ENCODE results near the gene RDH11. TPM values are rescaled to one million over a fixed set of nuclear protein-coding genes. Genes with fewer than 3 reads are reported as not detected.

The RDH11 gene, protein sequence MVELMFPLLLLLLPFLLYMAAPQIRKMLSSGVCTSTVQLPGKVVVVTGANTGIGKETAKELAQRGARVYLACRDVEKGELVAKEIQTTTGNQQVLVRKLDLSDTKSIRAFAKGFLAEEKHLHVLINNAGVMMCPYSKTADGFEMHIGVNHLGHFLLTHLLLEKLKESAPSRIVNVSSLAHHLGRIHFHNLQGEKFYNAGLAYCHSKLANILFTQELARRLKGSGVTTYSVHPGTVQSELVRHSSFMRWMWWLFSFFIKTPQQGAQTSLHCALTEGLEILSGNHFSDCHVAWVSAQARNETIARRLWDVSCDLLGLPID
- 78.4 and 82.9 TPM in 2 replicates for total RNA-seq

DNA sequence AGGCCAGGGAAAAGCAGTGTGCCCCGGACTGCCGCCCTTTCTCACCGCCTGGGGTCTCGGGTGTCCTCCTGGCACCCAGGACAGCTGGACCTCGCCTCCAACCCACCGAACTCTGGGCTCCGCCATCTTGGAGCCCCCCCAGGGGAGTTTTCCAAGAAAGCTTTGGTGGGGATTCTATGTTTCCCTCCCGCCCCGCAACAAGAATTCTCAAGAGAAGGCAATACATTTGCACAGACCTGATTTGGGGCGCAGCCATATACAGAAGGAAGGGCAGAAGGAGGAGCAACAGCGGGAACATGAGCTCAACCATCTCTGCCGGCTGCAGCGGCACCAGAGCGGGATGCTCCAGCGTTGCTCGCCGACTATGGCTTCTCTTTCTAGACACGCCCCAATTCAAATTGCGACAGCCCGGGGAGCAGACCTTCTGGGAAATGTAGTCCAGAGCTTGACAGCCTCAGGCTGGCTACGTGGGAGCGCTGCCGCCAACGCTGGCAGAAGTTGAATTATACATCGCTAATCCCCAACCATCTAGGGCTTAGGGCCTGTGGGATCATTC lies at the start of gene RDH11:
TSS of gene RDH11 (minus strand) at position 371 of the 556 bp plus-strand sequence. CDS start at position 310, 61 bp downstream.
- Mint-ChIP-seq H3K4me3 (ENCODE audit: low read depth) (peak within 1 kb of the TSS; percentile 95), H3K27me3 (ENCODE audit: low read depth) (no peaks in the 10 kb centered on the region), H3K9me3 (no peaks in the 10 kb centered on the region), H3K36me3 (ENCODE audit: low read depth) (peaks cover 33% of the 10 kb centered on the region), H3K27ac (peak within 1 kb of the TSS; percentile 97), H3K4me1 (ENCODE audit: low read depth) (peaks cover 35% of the 10 kb centered on the region)
- peak; percentile 81 for DNase-seq (ENCODE audit: low spot score)
- intact Hi-C loops (cut with micrococcal nuclease) = loop anchor here (1.0 to 10.0 kb wide), 5 partner anchors 15 to 519 kb away; partner anchors contain the start of genes ARG2, RAD51B, VTI1B and ZFYVE26

DNA sequence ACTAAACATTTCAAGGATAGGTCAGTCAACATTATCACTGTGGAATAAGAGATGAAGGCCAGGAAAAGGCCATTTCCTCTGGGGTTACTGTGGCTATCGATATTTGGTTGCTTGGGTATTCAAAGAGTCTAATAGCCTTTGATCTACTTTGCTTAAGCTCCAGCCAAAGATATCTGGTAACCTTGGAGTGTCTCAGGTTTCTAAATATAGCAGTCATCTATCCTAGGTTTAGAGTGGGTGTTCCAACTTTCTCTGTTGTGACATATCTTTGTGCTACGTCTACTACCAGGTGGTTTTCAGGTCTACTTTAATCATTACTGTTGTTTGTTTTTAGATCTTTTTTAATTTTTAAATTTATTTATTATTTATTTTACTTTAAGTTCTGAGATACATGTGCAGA lies 48.5 kb upstream of the RDH11 start:
- DNase-seq (ENCODE audit: low spot score) = no peak
- Mint-ChIP-seq H3K4me1 (ENCODE audit: low read depth) (peaks cover 6% of the 10 kb centered on the region), H3K4me3 (ENCODE audit: low read depth) (no peak overlapping the region), H3K9me3 (no peaks in the 10 kb centered on the region), H3K36me3 (ENCODE audit: low read depth) (peaks cover 4% of the 10 kb centered on the region), H3K27me3 (ENCODE audit: low read depth) (peaks cover 2% of the 10 kb centered on the region), H3K27ac (no peak overlapping the region)
- intact Hi-C loops (cut with micrococcal nuclease) = no loop called here

DNA sequence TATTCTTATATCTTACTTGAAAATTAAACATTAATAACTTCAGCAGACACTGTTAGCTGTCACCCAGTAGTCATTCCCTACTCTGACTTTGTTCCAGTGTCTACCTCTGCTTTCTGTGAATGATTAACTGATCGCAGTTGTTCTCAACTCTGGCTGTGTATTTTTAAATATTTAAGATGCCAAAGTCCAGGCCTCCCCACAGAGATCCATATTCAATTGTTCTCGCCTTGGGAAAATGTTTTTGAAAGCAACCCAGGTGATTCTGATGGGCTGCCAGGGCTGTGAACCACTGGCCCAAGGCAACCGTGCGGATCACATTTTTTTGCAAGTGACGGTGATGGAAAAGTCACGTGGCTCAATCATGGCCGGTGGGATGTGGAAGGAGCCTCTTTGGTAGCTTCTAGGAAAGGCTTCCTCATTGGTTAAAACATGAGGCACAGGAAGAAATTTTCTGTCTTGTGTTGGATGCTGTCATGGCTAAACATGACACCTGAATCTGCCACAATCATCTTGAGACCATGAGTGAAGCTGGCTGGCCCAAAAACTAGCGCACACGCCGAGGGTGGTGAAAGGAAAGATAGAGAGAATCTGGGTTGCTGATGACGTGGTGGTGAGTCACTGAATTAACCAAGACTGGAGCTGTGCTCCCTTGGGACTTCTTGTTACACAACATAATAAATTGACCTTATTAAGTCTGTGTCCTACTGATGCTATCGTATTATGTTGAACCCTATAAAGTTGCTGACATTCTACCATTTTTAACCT lies 43.4 kb upstream of the RDH11 start:
- Mint-ChIP-seq H3K27me3 (ENCODE audit: low read depth) (peaks cover 4% of the 10 kb centered on the region), H3K27ac (no peak overlapping the region), H3K9me3 (no peaks in the 10 kb centered on the region), H3K4me3 (ENCODE audit: low read depth) (no peak overlapping the region), H3K36me3 (ENCODE audit: low read depth) (no peaks in the 10 kb centered on the region), H3K4me1 (ENCODE audit: low read depth) (no peaks in the 10 kb centered on the region)
- intact Hi-C loops (cut with micrococcal nuclease) = no loop called here
- no peak for DNase-seq (ENCODE audit: low spot score)

DNA sequence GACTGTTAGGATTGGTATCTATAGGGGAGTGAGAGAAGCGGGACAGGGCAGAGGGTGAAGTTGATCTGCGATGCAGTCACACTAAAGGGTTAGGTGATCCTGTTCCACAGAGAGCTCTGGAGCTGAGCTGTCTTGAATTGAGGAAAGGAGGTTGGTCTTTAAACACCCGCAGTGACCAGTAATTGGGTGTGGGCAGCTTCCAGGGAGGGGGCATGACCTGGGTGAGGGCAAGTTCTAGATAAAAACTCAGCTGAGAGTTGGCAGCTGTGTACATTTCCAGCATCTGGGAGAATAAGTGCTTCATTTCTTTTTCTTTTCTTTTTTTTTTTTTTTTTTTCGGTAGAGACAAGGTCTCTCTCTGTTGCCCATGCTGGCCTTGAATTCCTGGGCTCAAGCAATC lies 41.2 kb upstream of the RDH11 start:
- no peak overlapping the region for H3K27ac Mint-ChIP-seq
- intact Hi-C loops (cut with micrococcal nuclease) = no loop called here
- no peaks in the 10 kb centered on the region for H3K9me3 Mint-ChIP-seq
- no peaks in the 10 kb centered on the region for H3K36me3 Mint-ChIP-seq (ENCODE audit: low read depth)
- no peak overlapping the region for H3K4me3 Mint-ChIP-seq (ENCODE audit: low read depth)
- no peak for DNase-seq (ENCODE audit: low spot score)
- H3K4me1 Mint-ChIP-seq (ENCODE audit: low read depth) = no peaks in the 10 kb centered on the region
- H3K27me3 Mint-ChIP-seq (ENCODE audit: low read depth) = peaks cover 4% of the 10 kb centered on the region

DNA sequence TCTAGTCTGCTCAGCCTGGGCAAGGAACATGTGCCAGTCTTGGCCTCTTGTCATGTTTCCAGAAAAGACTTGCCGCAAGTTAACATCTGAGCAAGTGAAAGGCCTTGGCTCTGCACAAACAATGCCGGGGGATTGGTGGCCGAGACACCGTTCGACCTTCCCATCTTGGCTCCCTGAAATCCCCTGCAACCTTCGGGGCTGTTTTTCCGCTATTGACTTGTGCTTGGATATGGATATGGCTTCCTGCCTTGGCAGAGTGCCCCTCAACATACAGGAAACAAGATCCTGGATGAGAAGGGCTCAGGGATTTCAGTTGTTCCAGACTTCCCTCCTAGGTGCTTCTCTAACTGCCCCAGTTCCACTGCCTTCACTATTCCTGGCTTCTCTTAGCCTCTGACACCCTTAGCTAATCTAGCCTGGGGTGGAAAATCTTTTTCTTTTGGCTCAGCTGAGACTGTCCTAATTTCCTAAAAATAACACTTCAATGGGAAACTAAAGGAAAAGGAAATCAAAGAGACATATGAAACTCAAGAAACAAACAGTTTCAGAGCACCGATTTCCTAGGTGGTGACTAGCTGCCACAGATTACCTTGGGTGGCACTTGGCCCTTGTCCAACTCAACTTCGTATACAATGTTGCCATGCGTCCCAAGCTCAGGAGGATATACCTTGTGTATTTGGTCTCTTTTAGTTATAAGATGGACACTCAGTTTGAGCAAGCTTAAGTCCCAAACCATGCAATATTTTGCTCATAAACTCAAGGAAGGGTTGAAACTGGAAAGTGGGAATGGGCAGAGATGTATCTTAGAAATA lies 40.0 kb upstream of the RDH11 start:
- Mint-ChIP-seq H3K27me3 (ENCODE audit: low read depth) (peaks cover 2% of the 10 kb centered on the region), H3K4me1 (ENCODE audit: low read depth) (no peaks in the 10 kb centered on the region)
- intact Hi-C loops (cut with micrococcal nuclease) = no loop called here

DNA sequence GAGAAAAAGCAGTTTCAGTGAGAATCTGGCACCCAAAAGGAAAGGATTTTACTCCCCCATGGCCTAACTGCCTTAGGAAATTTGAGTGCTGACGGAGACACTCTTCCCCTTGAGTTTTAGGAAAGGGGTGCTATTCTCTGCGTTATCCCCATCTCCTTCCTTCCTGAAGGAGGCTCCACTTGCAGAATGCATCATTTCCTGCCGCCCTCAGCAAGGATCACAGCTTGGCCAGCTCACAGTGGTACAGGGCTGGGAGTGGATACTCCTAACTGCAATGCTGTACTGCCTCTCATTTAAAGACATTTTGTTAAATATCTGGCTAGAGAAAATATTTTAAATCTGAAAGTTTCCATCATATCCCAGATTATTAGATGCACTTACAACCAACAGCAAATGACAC lies 39.1 kb upstream of the RDH11 start:
- Mint-ChIP-seq H3K36me3 (ENCODE audit: low read depth) (no peaks in the 10 kb centered on the region), H3K27me3 (ENCODE audit: low read depth) (peaks cover 2% of the 10 kb centered on the region), H3K4me3 (ENCODE audit: low read depth) (no peak overlapping the region), H3K27ac (no peak overlapping the region), H3K9me3 (no peaks in the 10 kb centered on the region), H3K4me1 (ENCODE audit: low read depth) (no peaks in the 10 kb centered on the region)
- DNase-seq (ENCODE audit: low spot score) = no peak
- intact Hi-C loops (cut with micrococcal nuclease) = no loop called here

More for the DNA sequence above, 40.0 kb upstream of the RDH11 start:
- Mint-ChIP-seq H3K9me3 (no peaks in the 10 kb centered on the region), H3K4me3 (ENCODE audit: low read depth) (no peak overlapping the region), H3K27ac (no peak overlapping the region), H3K36me3 (ENCODE audit: low read depth) (no peaks in the 10 kb centered on the region)
- DNase-seq (ENCODE audit: low spot score) = no peak

DNA sequence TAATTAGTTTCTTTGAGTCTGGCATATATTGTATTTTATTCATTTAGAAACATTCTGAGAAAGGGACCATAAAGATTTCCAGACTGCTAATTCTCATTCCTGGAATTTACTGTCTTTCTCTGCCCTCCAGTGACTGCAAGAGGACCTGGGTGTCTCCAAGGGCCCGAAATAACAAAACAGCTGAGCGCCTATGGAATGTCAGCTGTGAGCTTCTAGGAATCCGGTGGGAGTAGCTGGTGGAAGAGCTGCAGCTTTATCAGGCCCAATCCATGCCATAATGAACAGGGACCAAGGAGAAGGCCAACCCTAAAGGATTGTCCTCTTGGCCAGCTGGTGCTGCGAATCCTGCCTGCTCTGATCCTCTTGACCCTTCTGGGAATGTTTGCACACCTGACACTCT lies 38.1 kb upstream of the RDH11 start:
- no peak for DNase-seq (ENCODE audit: low spot score)
- no peaks in the 10 kb centered on the region for H3K36me3 Mint-ChIP-seq (ENCODE audit: low read depth)
- peaks cover 2% of the 10 kb centered on the region for H3K27me3 Mint-ChIP-seq (ENCODE audit: low read depth)
- no peaks in the 10 kb centered on the region for H3K9me3 Mint-ChIP-seq
- no peak overlapping the region for H3K27ac Mint-ChIP-seq
- intact Hi-C loops (cut with micrococcal nuclease) = no loop called here
- no peak overlapping the region for H3K4me3 Mint-ChIP-seq (ENCODE audit: low read depth)
- H3K4me1 Mint-ChIP-seq (ENCODE audit: low read depth) = no peaks in the 10 kb centered on the region

DNA sequence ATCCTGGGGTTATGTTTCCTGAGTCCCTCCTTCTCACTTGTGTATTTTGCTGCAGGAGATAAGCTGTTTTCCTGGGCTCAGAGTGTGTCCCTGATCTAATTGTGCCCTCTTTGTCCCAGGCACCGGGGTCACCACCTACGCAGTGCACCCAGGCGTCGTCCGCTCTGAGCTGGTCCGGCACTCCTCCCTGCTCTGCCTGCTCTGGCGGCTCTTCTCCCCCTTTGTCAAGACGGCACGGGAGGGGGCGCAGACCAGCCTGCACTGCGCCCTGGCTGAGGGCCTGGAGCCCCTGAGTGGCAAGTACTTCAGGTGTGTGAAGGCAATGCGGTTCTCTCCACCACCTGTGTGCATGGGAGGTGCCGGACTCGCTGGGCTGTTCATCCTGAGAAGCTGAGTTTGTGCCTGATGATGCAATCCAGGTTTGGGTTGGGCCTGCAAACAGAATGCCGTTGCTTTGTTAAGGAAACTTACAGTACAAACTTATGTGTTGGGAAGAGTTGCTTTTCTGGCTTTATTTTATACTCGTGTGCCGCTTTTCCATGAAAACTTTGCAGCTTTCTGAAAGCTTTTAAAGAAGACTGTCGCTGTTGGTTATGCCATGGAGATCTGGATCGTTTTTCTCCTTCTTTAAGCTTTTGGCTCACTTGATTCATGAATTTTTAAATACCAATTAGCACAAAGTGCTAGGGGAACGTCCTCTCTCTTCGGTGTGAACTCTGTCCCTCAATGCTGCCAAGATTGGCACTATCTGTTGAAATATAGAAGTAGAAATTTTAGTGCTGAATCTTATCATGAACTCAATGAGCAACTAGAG lies 33.7 kb upstream of the RDH11 start:
- Mint-ChIP-seq H3K9me3 (no peaks in the 10 kb centered on the region), H3K27me3 (ENCODE audit: low read depth) (peaks cover 9% of the 10 kb centered on the region), H3K27ac (no peak overlapping the region), H3K4me1 (ENCODE audit: low read depth) (no peaks in the 10 kb centered on the region), H3K4me3 (ENCODE audit: low read depth) (no peak overlapping the region), H3K36me3 (ENCODE audit: low read depth) (no peaks in the 10 kb centered on the region)
- DNase-seq (ENCODE audit: low spot score) = no peak
- intact Hi-C loops (cut with micrococcal nuclease) = no loop called here

DNA sequence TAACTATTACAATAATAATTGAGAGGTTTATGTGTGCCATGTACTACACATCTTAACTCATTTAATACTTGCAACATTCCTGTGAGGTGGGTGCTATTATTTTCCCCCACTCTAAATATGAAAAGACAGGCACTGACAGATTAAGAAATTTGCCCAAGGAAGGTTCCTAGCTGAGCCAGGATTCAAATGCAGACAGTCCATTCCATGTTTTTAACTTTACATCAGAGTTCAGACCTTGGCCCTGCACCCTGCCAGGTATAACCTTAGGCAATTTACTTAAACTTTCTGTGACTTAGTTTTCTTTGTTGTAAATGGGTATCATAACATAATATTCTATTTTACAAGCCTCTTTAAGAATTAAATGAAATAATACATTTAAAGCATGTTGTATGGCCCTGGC lies 32.7 kb upstream of the RDH11 start:
- intact Hi-C loops (cut with micrococcal nuclease) = no loop called here
- DNase-seq (ENCODE audit: low spot score) = no peak
- Mint-ChIP-seq H3K27ac (no peak overlapping the region), H3K36me3 (ENCODE audit: low read depth) (no peaks in the 10 kb centered on the region), H3K4me3 (ENCODE audit: low read depth) (no peak overlapping the region), H3K4me1 (ENCODE audit: low read depth) (no peaks in the 10 kb centered on the region), H3K27me3 (ENCODE audit: low read depth) (peaks cover 14% of the 10 kb centered on the region), H3K9me3 (no peaks in the 10 kb centered on the region)

DNA sequence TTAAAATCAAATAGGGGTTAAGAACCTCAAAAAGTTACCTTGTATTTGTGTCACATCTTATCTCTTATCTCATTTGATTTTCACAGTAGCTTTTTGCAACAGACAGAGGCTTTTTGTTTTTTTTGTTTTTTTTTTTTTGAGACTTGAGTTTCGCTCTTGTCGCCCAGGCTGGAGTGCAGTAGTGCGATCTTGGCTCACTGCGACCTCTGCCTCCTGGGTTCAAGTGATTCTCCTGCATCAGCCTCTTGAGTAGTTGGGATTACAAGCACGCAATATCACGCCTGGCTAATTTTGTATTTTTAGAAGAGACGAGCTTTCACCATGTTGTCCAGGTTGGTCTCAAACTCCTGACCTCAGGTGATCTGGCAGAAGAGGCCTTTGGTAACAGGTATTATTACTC lies 31.8 kb upstream of the RDH11 start:
- intact Hi-C loops (cut with micrococcal nuclease) = no loop called here
- no peaks in the 10 kb centered on the region for H3K9me3 Mint-ChIP-seq
- no peak for DNase-seq (ENCODE audit: low spot score)

DNA sequence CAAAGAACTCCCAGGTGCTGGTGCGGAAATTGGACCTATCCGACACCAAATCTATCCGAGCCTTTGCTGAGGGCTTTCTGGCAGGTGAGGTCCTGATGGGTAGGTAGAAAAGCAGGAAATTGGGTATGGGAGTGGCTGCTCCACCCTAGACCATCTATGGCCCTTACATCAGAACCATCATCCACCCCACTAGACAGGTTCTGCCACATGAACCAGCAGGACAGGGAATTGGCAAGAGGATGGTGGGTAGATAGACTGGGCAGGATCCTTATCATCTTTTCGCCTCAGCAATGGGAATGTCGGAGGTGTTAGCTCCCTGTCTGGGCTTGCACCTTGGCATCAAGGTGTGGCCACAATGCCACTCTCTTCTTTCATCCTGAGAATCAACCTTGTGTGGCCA lies 29.6 kb upstream of the RDH11 start:
- intact Hi-C loops (cut with micrococcal nuclease) = no loop called here
- Mint-ChIP-seq H3K4me3 (ENCODE audit: low read depth) (no peak overlapping the region), H3K27me3 (ENCODE audit: low read depth) (peaks cover 28% of the 10 kb centered on the region), H3K36me3 (ENCODE audit: low read depth) (no peaks in the 10 kb centered on the region), H3K4me1 (ENCODE audit: low read depth) (peaks cover 10% of the 10 kb centered on the region), H3K9me3 (no peaks in the 10 kb centered on the region), H3K27ac (no peak overlapping the region)
- no peak for DNase-seq (ENCODE audit: low spot score)

More for the DNA sequence above, 31.8 kb upstream of the RDH11 start:
- Mint-ChIP-seq H3K36me3 (ENCODE audit: low read depth) (no peaks in the 10 kb centered on the region), H3K27me3 (ENCODE audit: low read depth) (peaks cover 22% of the 10 kb centered on the region), H3K27ac (no peak overlapping the region), H3K4me1 (ENCODE audit: low read depth) (no peaks in the 10 kb centered on the region), H3K4me3 (ENCODE audit: low read depth) (no peak overlapping the region)

DNA sequence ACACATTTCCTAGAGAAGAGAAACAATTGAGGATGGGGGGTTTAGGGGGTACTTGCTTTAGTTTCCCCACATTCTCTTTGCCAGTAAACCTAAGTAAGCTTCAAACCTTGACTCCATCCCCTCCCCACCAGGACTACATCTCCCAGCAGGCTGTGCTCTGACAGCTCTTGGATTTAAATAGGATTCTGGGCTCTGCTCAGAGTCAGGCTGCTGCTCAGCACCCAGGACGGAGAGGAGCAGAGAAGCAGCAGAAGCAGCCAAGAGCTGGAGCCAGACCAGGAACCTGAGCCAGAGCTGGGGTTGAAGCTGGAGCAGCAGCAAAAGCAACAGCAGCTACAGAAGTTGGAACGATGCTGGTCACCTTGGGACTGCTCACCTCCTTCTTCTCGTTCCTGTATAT lies 26.7 kb upstream of the RDH11 start:
- Mint-ChIP-seq H3K36me3 (ENCODE audit: low read depth) (no peaks in the 10 kb centered on the region), H3K27me3 (ENCODE audit: low read depth) (peaks cover 27% of the 10 kb centered on the region), H3K4me1 (ENCODE audit: low read depth) (peaks cover 10% of the 10 kb centered on the region), H3K9me3 (no peaks in the 10 kb centered on the region), H3K4me3 (ENCODE audit: low read depth) (no peak overlapping the region), H3K27ac (no peak overlapping the region)
- intact Hi-C loops (cut with micrococcal nuclease) = no loop called here
- no peak for DNase-seq (ENCODE audit: low spot score)
